Activated CD4-positive, alpha-beta T cell treated with anti-CD3 and anti-CD28 coated beads for 36 hours (primary cell): ENCODE results near the gene HTR1D. TPM values are rescaled to one million over a fixed set of nuclear protein-coding genes. Genes with fewer than 3 reads are reported as not detected.
"Not testable (repeated sequence)": the region's sequence is repeated elsewhere in the genome, so short reads cannot be mapped to it uniquely, and the experiment has no call there.

ENCODE experiments used
- ATAC-seq: fragments of 200-7000 bp; cut with Tn5 transposase; one replicate; pipeline ENCODE4 v1.10.0; 2021; ENCODE audit warnings: mild to moderate bottlenecking, moderate library complexity
- CTCF ChIA-PET: fragments of 350-600 bp; sonication (Branson Sonifier 250); formaldehyde crosslinking; loops from one replicate; lab custom pipeline; 2021; ENCODE audit warnings: antibody characterized with exemption; lab: Charles Lee
- POLR2A ChIA-PET: fragments of 350-600 bp; sonication (Branson Sonifier 250); formaldehyde crosslinking; loops from one replicate; lab custom pipeline; 2021; ENCODE audit warnings: antibody characterized with exemption, inconsistent platforms; lab: Charles Lee
- DNase-seq: peaks from one replicate; pipeline ENCODE4 v3.0.0-alpha.2; 2020
- H3K27ac Mint-ChIP-seq: one replicate; pipeline ENCODE4 v1.8.0; 2021; ENCODE audit warnings: mixed read lengths
- H3K27me3 Mint-ChIP-seq: one replicate; pipeline ENCODE4 v1.8.0; 2021; ENCODE audit warnings: mixed read lengths
- H3K36me3 Mint-ChIP-seq: one replicate; pipeline ENCODE4 v1.8.0; 2021; ENCODE audit warnings: low read depth, mixed read lengths
- H3K4me1 Mint-ChIP-seq: one replicate; pipeline ENCODE4 v1.8.0; 2021; ENCODE audit warnings: mixed read lengths
- H3K4me3 Mint-ChIP-seq: one replicate; pipeline ENCODE4 v1.8.0; 2021; ENCODE audit warnings: mild to moderate bottlenecking, moderate library complexity, mixed read lengths
- H3K9me3 Mint-ChIP-seq: one replicate; pipeline ENCODE4 v1.8.0; 2021; ENCODE audit warnings: low read depth, mixed read lengths
- intact Hi-C, 2 experiments: fragments of 100-400 bp; cut with DNase I in 1 of 2; cut with micrococcal nuclease in 1 of 2; formaldehyde crosslinking; loops; one replicate each; pipeline versions ENCODE4 v1.14.2 to v1.15.1; 2022 to 2024; cut with DNase I, micrococcal nuclease
- total RNA-seq, 2 experiments: library from RNA; stranded (reverse); gene quantifications; one replicate each; pipeline ENCODE4 v1.2.3, GENCODE V29; 2021

Gene HTR1D
- total RNA-seq, 2 experiments from 2014 or later = not detected

DNA sequence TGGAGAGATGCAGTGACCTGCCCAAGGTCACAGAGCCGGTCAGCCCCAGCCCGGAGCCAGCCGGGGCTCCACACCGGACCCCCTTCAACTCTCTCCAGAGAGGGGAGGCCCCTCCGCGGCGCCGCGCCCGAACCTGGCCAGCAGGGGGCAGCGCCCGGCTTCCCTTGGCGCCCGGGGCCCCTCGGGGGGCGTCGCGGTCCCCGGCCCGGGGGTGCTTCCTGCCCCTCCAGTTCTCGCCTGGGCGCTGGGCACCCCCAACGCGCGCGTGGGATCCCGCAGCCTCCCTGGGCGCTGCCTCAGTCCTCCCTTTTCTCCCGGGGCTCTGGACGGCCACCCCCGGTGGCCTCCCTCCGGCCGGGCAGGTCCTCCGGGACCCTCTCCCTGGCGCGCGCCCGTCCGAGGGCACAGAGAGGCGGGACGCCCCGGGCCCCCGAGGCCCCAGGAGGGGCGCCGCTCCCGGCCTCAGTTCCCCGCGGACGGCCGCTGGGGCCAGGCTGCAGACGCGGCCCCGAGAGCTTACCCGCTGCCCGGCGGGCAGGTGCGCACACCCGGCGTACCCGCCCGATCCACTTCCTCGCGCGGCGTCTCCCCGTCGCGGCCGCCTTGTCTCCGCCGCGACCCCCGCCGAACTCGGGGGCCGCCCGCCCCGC lies 406 bp downstream of the HTR1D start:
- intact Hi-C loops = loop anchor here (2.0 to 10.0 kb wide), 3 partner anchors 60 to 188 kb away; no protein-coding TSS in a partner anchor
- ATAC-seq = peak; percentile 68
- Mint-ChIP-seq H3K36me3 (no peaks in the 10 kb centered on the region), H3K27ac (no peak overlapping the region), H3K4me1 (peaks cover 2% of the 10 kb centered on the region), H3K9me3 (no peaks in the 10 kb centered on the region), H3K4me3 (peak overlapping the region; percentile 1), H3K27me3 (peaks cover 50% of the 10 kb centered on the region)
- peak; percentile 58 for DNase-seq
- ChIA-PET POLR2A (no interaction called here), CTCF (interaction anchor here (0.6 to 1.6 kb wide), 11 partner anchors 8 to 323 kb away, joined by 3 to 5 read pairs (median 3); no protein-coding TSS in a partner anchor)

DNA sequence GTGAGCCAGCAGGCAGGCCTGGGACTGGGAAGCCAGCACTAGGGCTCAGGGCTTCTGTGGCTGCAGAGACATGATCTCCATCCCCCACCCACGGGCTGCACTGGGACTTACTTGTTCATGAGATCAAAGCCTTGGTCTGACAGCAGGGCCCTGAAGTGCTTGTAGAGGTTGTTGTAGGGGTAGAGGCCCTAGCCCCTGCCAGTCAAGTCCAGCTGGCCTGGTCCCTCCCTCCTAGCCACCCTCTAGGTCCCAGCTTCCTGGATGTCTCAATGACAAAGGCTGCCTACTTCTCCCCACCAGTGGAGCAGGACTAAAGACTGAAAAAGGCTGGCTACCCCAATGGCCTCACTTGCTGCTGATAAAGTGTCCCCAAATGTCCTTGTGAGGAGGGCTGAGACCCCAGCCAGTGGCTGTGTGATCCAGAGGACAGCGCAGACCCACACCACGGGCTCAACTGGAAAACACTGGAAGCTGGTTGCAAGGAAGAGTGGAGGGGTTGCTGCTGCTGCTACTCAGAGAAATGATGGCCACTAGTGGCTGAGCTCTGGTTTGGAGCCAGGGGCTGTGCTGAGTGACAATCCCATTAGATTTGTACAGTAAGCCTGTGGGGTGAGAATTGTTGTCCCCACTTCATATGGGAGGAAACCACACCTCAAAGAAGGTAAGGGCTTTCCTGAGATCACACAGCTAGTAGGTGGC lies 1.4 kb downstream of the HTR1D start:
- ChIA-PET CTCF (interaction anchor here (0.6 to 1.6 kb wide), 9 partner anchors 16 to 446 kb away, joined by 3 to 5 read pairs (median 3); no protein-coding TSS in a partner anchor), POLR2A (no interaction called here)
- Mint-ChIP-seq H3K9me3 (no peaks in the 10 kb centered on the region), H3K4me3 (no peak overlapping the region), H3K36me3 (no peaks in the 10 kb centered on the region), H3K27me3 (peaks cover 56% of the 10 kb centered on the region), H3K27ac (no peak overlapping the region), H3K4me1 (peaks cover 2% of the 10 kb centered on the region)
- peak; percentile 7 for DNase-seq
- no peak for ATAC-seq
- intact Hi-C loops = loop anchor here (2.0 to 10.0 kb wide), 3 partner anchors 61 to 189 kb away; no protein-coding TSS in a partner anchor

DNA sequence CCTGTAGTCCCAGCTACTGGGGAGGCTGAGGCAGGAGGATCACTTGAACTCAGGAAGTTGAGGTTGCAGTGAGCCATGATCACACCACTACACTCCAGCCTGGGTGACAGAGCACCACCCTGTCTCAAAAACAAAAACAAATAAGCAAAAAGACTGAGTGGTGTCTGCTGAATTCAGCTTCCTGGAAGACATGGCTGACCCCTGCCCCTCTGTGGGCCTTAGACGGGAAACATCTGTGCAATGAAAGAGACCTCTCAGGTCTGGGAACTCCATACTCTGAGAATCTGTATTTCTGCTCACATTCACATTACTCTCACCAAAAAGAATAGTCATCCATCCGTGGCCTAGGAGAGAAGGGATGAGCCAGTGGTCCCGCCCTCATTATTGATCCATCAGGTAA lies 2.0 kb downstream of the HTR1D start:
- Mint-ChIP-seq H3K4me3 (no peak overlapping the region), H3K9me3 (no peaks in the 10 kb centered on the region), H3K27ac (no peak overlapping the region), H3K4me1 (peaks cover 2% of the 10 kb centered on the region), H3K27me3 (peaks cover 53% of the 10 kb centered on the region), H3K36me3 (no peaks in the 10 kb centered on the region)
- intact Hi-C loops = loop anchor here (5.0 to 10.0 kb wide), 2 partner anchors 62 to 190 kb away; no protein-coding TSS in a partner anchor
- CTCF ChIA-PET = interaction anchor here (0.9 to 1.6 kb wide), 3 partner anchors 31 to 83 kb away, joined by 3 to 5 read pairs (median 3); no protein-coding TSS in a partner anchor
- no peak for ATAC-seq
- POLR2A ChIA-PET = no interaction called here
- no peak for DNase-seq

DNA sequence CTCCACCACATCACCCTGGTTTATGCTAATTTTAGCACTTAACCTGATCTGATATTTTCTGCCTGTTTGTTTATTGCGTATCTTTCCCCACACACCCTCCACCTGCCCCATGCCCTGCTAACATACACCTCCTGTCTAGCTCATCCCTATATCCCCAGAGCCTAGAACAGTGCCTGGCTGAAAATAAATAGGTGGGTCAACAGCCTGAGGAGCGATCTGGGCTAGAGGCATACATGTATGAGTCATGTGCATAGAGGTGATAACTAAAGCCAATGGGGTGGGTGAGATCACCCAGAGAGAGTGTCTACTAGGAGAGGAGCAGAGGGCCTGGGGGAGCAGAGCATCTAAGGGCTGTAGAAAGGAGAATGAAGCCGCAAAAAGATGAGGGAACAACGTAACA lies 2.7 kb downstream of the HTR1D start:
- Mint-ChIP-seq H3K27ac (no peak overlapping the region), H3K4me3 (no peak overlapping the region), H3K9me3 (no peaks in the 10 kb centered on the region), H3K27me3 (peaks cover 50% of the 10 kb centered on the region), H3K4me1 (peaks cover 2% of the 10 kb centered on the region), H3K36me3 (no peaks in the 10 kb centered on the region)
- POLR2A ChIA-PET = no interaction called here
- no peak for ATAC-seq
- CTCF ChIA-PET = interaction anchor here (0.8 kb wide), 1 partner anchor 158 kb away, joined by 3 read pairs; no protein-coding TSS in a partner anchor
- DNase-seq = no peak
- intact Hi-C loops = loop anchor here (5.0 to 10.0 kb wide), 2 partner anchors 63 to 190 kb away; no protein-coding TSS in a partner anchor

DNA sequence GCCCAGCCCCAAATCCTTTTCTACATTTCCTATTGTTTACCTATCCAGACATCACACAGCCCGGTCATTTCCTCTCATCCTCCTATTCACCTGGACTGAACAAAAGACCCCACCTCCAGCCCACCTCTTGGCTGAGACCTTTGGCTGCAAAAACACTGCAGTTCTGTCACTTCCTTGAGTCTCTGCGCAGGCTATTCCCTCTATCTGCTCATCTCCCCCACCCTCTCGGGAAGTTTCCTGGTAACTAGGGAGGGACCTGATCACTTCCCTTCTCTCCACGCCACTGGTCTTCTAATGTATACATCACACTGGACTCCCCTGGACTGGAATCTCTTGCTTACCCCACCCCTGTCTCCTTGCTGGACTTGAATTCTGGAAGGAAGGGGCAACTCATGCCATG lies 5.3 kb downstream of the HTR1D start:
- Mint-ChIP-seq H3K9me3 (no peaks in the 10 kb centered on the region), H3K36me3 (no peaks in the 10 kb centered on the region), H3K4me1 (no peaks in the 10 kb centered on the region), H3K27me3 (peaks cover 36% of the 10 kb centered on the region), H3K4me3 (no peak overlapping the region), H3K27ac (no peak overlapping the region)
- ChIA-PET POLR2A (no interaction called here), CTCF (interaction anchor here (1.9 kb wide), 1 partner anchor 17 kb away, joined by 6 read pairs; no protein-coding TSS in a partner anchor)
- ATAC-seq (no peak), DNase-seq (no peak)
- intact Hi-C loops = loop anchor here in 1 of 2 experiments (10.0 kb wide), 1 partner anchor 193 kb away; no protein-coding TSS in a partner anchor

DNA sequence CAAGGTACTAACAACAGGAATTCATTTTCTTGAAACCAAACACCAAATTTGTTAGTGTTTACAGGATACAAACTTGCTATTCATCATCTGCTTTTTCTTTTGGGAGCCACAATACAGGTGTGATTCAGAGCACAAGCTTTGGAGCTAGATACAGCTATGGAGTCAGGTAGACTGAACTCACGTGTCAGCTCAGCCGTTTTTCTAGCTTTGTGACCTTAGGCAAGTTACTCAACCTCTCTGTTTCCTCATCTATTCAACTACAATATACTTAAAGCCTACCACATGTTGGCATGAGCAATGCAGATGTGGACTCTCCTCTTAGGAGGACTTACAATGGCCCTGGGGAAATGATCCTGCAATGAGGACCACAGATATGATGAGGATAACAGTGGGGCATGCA lies 6.3 kb downstream of the HTR1D start:
- Mint-ChIP-seq H3K27me3 (peaks cover 35% of the 10 kb centered on the region), H3K4me3 (no peak overlapping the region), H3K36me3 (no peaks in the 10 kb centered on the region), H3K9me3 (no peaks in the 10 kb centered on the region), H3K27ac (no peak overlapping the region), H3K4me1 (no peaks in the 10 kb centered on the region)
- DNase-seq = no peak
- intact Hi-C loops = loop anchor here in 1 of 2 experiments (10.0 kb wide), 1 partner anchor 194 kb away; no protein-coding TSS in a partner anchor
- POLR2A ChIA-PET = no interaction called here
- CTCF ChIA-PET = interaction anchor here (0.8 to 1.9 kb wide), 5 partner anchors 16 to 184 kb away, joined by 3 to 9 read pairs (median 4); no protein-coding TSS in a partner anchor
- no peak for ATAC-seq

DNA sequence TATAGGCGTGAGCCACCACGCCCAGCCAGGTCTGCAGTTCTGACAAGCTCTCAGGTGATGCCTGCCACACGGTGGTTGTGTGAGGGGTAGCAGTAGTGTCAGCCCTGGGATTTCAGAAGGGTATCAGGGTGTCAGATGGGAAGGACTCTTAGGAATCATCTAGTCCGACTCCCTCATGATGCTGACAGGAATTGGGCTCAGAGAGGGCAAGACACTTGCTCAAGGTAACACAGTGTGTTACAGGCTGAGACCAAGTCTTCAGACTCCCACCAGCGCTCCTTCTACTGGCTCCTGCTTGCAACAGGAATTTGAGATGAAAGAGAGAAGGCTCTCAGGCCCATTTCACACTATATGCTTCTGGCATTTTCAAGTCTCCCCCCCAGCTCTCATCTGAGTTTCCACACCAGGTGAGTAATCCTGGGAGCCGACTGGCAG lies 6.9 kb downstream of the HTR1D start:
- peak; percentile 31 for DNase-seq
- CTCF ChIA-PET = interaction anchor here (0.6 to 1.7 kb wide), 6 partner anchors 26 to 185 kb away, joined by 3 to 9 read pairs (median 4); no protein-coding TSS in a partner anchor
- no peak for ATAC-seq

DNA sequence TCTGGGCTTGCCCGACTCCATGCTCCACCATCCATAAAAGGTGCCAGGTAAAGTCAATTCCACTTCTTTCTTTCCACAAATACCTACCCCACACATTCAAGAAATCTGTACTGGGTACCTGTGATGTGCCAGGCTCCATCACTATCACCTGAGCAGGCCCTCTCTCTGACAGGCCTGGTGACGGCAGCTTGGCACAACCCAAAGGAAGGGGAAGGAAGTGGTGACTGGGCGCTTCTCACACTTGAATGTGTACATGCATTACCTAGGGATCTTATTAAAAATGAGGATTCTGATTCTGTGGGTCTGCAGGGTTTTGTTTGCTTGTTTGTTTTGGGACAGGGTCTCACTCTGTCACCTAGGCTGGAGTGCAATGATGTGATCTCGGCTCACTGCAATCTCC lies 7.5 kb downstream of the HTR1D start:
- ATAC-seq (no peak), DNase-seq (no peak)
- ChIA-PET CTCF (interaction anchor here (1.0 to 1.7 kb wide), 3 partner anchors 25 to 110 kb away, joined by 3 to 9 read pairs (median 4); no protein-coding TSS in a partner anchor), POLR2A (no interaction called here)
- Mint-ChIP-seq H3K9me3 (no peaks in the 10 kb centered on the region), H3K4me1 (no peaks in the 10 kb centered on the region), H3K27me3 (peaks cover 28% of the 10 kb centered on the region), H3K4me3 (no peak overlapping the region), H3K27ac (no peak overlapping the region), H3K36me3 (no peaks in the 10 kb centered on the region)
- intact Hi-C loops = loop anchor here in 1 of 2 experiments (10.0 kb wide), 1 partner anchor 195 kb away; no protein-coding TSS in a partner anchor

More for the DNA sequence above, 6.9 kb downstream of the HTR1D start:
- no peaks in the 10 kb centered on the region for H3K4me1 Mint-ChIP-seq
- no peak overlapping the region for H3K27ac Mint-ChIP-seq
- POLR2A ChIA-PET = no interaction called here
- no peak overlapping the region for H3K4me3 Mint-ChIP-seq
- H3K27me3 Mint-ChIP-seq = peaks cover 30% of the 10 kb centered on the region
- H3K9me3 Mint-ChIP-seq = no peaks in the 10 kb centered on the region
- intact Hi-C loops = loop anchor here in 1 of 2 experiments (10.0 kb wide), 1 partner anchor 194 kb away; no protein-coding TSS in a partner anchor
- H3K36me3 Mint-ChIP-seq = no peaks in the 10 kb centered on the region

DNA sequence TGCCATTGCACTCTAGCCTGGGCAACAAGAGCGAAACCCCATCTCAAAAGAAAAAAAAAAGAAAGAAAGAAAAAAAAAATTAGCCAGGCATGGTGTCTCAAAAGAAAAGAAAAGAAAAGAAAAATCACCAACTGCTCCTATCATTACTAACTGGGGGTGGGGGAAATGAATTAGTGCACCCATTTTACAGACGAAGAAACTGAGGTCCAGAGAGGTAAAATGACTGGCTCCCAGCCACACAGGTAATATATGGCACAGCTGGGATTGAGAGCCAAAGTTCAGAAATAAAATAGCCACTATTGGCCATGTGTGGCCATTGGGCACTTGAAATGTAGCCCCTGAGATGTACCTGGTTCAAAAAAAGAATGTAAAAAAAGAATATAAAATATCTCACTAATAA lies 8.8 kb downstream of the HTR1D start:
- peaks cover 23% of the 10 kb centered on the region for H3K27me3 Mint-ChIP-seq
- CTCF ChIA-PET = interaction anchor here (1.1 kb wide), 1 partner anchor 9 kb away, joined by 3 read pairs; the partner anchor contains the start of gene HTR1D
- H3K4me1 Mint-ChIP-seq = no peaks in the 10 kb centered on the region
- ATAC-seq (no peak), DNase-seq (no peak)
- POLR2A ChIA-PET = no interaction called here
- no peaks in the 10 kb centered on the region for H3K9me3 Mint-ChIP-seq
- no peak overlapping the region for H3K27ac Mint-ChIP-seq
- no peaks in the 10 kb centered on the region for H3K36me3 Mint-ChIP-seq
- no peak overlapping the region for H3K4me3 Mint-ChIP-seq
- intact Hi-C loops = no loop called here

DNA sequence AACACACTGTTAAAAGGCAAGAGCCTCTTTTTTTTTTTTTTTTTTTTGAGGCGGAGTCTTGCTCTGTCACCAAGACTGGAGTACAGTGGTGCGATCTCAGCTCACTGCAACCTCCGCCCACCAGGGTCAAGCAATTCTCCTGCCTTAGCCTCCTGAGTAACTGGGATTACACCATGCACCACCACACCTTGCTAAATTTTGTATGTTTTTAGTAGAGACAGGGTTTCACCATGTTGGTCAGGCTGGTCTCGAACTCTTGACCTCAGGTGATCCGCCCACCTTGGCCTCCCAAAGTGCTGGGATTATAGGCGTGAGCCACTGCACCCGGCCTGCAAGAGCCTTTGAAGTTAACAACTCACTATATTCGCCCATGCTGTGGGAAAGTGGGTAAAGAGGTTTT lies 9.6 kb downstream of the HTR1D start:
- POLR2A ChIA-PET = interaction anchor here (0.6 kb wide), 1 partner anchor 51 kb away, joined by 4 read pairs; no protein-coding TSS in a partner anchor
- ATAC-seq, H3K9me3 Mint-ChIP-seq, H3K4me3 Mint-ChIP-seq, H3K27ac Mint-ChIP-seq, DNase-seq, H3K36me3 Mint-ChIP-seq, CTCF ChIA-PET, intact Hi-C loops, H3K4me1 Mint-ChIP-seq: not testable (repeated sequence)
- H3K27me3 Mint-ChIP-seq = peaks cover 20% of the 10 kb centered on the region

DNA sequence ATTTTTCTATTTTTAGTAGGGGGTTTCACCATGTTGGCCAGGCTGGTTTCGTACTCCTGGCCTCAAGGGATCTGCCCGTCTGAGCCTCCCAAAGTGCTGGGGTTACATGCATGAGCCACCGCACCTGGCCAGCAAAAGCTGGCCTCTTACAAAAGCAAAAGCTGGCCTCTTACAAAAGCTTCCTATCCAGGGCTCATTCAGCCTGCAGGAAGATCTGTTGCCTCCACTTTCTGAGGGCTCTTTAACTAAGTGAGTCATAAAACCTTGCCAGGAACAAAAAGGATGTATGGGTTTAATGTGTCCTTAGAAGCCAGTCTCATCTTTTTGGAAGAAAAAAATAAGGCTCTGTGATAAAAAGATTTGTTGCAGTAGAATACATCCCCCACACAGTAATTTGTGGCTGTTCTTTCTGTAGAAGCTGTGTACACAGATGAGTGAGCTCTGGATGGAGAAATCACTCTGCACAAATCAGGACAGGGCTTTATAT lies 15.0 kb downstream of the HTR1D start:
- Mint-ChIP-seq H3K27me3 (peaks cover 9% of the 10 kb centered on the region), H3K9me3 (no peaks in the 10 kb centered on the region), H3K4me1 (no peaks in the 10 kb centered on the region), H3K36me3 (no peaks in the 10 kb centered on the region), H3K4me3 (no peak overlapping the region), H3K27ac (no peak overlapping the region)
- no peak for ATAC-seq
- DNase-seq = no peak
- CTCF ChIA-PET = interaction anchor here (0.5 kb wide), 1 partner anchor 213 kb away, joined by 3 read pairs; no protein-coding TSS in a partner anchor
- intact Hi-C loops = no loop called here
- POLR2A ChIA-PET = no interaction called here
